ENCODE results near the gene OR14J1.
"Not testable (repeated sequence)": the region's sequence is repeated elsewhere in the genome, so short reads cannot be mapped to it uniquely, and the experiment has no call there.

Gene OR14J1, protein sequence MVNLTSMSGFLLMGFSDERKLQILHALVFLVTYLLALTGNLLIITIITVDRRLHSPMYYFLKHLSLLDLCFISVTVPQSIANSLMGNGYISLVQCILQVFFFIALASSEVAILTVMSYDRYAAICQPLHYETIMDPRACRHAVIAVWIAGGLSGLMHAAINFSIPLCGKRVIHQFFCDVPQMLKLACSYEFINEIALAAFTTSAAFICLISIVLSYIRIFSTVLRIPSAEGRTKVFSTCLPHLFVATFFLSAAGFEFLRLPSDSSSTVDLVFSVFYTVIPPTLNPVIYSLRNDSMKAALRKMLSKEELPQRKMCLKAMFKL

DNA sequence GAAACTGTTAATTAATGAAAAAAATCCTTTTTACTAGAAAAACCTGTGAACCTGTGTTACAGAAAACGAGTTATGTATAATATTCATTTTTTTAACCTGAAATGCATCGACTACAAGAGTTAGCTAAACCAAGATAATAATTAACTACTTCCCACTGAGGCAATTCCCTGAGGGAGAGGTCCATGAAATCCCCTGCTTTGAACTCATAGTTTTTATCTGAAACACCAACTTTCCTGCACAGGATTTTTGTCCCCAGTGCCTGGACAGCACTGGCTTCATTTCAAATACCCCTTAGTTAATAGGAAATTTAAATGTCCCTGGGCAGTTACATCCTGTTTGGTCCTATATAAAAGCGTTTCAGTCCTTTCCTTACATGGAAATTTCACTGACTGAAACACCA is at the start of gene OR14J1:
TSS of gene OR14J1 (plus strand) at position 386 of the 400 bp plus-strand sequence. CDS start 4,989 bp downstream, outside the sequence.
- no peak for DNase-seq (ENCODE audit: low spot score)

DNA sequence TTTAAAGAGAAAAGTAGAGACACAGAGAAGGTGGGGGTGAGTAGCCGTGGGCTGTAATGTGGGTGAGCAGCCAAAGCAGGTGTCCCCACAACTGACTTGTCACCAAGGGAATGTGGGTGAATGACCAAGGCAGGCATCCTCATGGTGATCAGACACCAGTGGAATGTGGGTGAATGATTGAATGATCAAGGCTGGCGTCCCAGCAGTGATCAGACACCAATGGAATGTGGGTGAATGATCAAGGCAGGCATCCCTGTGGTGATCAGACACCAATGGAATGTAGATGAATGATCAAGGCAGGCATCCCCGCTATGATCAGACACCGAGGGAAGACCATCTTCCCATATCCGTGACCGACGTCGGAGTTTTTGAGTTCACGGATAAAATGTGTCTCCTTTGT is 49.8 kb upstream of the OR14J1 start:
- no peak for DNase-seq (ENCODE audit: low spot score)

- no peak for DNase-seq (ENCODE audit: low spot score)
Observed at GRCh38 chr6:29255530-29255929, 46.0 kb upstream of the OR14J1 start.

DNA sequence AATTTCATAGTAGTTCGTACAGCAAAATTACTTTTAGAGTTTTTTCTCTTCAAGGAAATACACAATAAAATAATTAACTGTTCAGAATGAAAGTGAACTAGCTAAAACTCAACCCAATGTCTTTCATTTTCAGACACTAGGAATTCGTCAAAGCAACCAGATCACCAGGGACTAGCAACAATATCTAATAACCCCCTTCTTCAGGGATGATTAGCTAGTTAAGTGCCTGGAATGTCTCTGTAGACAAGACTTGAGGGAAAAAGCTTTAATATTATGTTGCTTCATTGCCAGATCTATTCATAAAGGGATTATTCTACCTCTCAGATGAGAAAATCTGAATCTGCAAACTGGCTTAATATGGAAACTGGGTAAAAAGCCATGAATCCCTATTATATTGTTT is 41.8 kb upstream of the OR14J1 start:
- no peak for DNase-seq (ENCODE audit: low spot score)

DNA sequence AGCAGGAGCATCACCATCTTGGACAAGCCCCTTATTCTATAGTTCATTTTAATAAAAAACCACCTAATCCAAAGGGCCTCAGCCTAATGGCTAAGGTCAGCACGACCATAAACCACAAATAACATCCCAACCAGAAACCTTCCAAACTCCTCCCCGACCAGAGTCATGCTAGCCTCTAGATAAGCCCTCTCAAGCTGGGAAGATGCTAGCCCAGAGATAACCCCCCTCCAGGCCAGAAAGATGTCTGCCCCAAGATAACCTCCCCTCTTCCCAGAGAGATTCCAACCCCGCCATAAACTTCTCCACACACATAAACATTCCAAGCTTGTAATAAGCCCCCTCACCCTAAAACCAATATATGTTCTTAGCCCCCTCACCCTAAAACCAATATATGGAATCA is 38.5 kb upstream of the OR14J1 start:
- DNase-seq (ENCODE audit: low spot score) = no peak

- DNase-seq (ENCODE audit: low spot score) = no peak
Observed at GRCh38 chr6:29294499-29294914, 7.0 kb upstream of the OR14J1 start.

DNA sequence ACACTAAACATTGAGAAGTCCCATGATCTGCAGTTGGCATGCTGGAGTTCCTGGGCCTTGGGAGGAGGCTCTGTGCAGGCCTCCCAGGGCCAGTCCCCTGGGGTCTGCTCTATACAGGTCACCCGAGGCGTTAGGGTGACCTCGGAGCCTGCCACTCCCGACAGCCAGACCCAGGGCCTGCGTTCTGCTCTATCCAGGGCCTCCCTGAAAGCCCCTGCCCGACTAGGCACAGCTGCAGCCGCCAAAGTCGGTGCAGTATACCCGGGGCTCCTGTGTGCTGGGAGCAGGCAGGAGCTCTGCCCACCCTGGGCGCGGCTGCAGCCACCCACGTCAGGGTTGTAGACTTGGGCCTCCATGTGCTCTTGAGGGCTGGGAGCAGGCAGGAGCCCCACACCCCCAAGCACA is 6.3 kb upstream of the OR14J1 start:
- DNase-seq (ENCODE audit: low spot score) = no peak

- no peak for DNase-seq (ENCODE audit: low spot score)
Observed at GRCh38 chr6:29295623-29296022, 5.9 kb upstream of the OR14J1 start.

GRCh38 chr6:29319931-29320330 is 18.4 kb downstream of the OR14J1 start:
- DNase-seq (ENCODE audit: low spot score) = no peak

DNA sequence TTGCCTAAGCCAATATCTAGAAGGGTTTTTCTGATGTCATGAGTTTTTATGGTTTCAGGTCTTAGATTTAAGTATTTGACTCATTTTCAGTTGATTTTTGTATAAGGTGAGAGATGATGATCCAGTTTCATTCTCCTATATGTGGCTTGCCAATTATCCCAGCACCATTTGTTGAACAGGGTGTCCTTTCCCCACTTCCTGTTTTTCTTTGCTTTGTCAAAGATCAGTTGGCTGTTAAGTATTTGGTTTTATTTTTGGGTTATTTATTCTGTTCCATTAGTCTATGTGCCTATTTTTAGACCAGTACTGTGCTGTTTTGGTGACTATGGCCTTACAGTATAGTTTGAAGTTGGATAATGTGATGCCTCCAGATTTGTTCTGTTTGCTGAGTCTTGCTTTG is 21.8 kb downstream of the OR14J1 start:
- not testable (repeated sequence) for DNase-seq (ENCODE audit: low spot score)

DNA sequence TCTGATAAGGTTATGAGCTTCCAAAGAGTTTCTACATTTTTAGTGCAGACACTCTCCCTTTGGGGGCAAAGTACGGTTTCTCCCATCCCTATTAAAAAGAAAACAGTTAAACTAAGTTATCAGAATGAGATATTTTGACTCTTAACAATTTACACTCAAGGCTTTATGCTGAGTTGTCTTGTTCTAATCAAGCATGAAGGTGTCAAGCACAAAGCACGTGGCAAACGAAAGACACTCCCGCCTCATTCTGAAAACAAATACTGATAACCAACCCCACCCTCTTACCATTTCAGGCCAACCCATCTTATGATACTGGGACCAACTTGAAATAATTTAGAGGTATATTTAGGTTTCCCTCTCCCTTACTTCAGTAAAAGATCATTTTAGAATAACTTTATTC is 24.3 kb downstream of the OR14J1 start:
- DNase-seq (ENCODE audit: low spot score) = no peak

DNA sequence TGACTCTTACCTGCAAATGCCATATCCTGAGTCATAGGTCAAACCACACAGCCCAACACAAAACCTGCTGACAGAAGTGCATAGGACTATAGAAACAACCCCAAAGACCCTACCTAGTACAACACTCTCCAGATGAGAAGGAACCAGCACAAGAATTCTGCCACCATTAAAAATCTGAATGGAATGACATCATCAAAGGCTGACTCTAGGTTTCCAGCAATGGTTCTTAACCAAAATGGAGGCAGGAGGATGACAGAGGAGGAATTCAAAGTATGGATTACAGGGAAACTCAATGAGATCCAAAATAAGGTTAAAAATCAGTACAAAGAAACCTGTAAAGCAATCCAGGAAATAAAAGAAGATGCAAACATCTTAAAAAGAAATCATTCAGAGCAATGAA is 31.2 kb downstream of the OR14J1 start:
- DNase-seq (ENCODE audit: low spot score) = no peak

DNA sequence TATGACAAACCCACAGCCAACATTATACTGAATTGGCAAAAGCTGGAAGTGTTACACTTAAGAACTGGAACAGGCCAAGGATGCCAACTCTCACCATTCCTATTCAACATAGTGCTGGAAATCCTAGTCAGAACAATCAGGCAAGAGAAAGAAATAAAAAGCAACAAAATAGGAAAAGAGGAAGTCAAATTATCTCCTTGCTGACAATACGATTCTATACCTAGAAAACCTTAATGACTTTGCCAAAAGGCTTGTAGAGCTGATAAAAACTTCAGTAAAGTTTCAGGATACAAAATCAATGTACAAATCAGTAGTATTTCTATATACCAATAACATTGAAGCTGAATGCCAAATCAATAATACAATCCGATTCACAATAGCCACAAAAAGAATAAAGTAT is 34.8 kb downstream of the OR14J1 start:
- no peak for DNase-seq (ENCODE audit: low spot score)

DNA sequence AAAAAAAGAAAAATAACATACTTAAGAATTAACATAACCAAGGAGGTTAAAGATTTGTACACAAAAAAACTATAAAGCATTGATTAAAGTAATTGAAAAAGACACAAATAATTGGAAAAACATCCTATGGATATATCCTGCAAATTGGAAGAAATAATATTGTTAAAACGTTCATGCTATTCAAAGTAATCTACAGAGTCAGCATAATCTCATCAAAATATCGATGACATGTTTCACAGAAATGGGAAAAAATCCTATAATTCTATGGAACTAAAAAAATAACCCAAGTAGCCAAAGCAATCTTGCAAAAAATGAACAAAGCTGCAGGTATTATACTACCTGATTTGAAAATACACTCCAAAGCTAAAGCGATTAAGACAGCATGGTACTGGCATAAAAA is 43.9 kb downstream of the OR14J1 start:
- no peak for DNase-seq (ENCODE audit: low spot score)

DNA sequence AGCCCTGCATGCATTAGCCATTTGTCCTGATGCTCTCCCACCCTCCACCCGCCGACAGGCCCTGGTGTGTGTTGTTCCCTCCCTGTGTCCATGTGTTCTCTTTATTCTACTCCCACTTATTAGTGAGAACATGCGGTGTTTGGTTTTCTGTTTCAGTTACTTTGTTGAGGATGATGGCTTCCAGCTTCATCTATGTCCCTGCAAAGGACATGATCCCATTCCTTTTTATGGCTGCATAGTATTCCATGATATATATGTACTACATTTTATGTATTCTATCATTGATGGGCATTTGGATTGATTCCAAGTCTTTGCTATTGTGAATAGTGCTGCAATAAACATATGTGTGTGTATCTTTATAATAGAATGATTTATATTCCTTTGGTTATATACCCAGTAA is 47.8 kb downstream of the OR14J1 start:
- not testable (repeated sequence) for DNase-seq (ENCODE audit: low spot score)

GRCh38 chr6:29354980-29355379 is 53.5 kb downstream of the OR14J1 start:
- no peak for DNase-seq (ENCODE audit: low spot score)

DNA sequence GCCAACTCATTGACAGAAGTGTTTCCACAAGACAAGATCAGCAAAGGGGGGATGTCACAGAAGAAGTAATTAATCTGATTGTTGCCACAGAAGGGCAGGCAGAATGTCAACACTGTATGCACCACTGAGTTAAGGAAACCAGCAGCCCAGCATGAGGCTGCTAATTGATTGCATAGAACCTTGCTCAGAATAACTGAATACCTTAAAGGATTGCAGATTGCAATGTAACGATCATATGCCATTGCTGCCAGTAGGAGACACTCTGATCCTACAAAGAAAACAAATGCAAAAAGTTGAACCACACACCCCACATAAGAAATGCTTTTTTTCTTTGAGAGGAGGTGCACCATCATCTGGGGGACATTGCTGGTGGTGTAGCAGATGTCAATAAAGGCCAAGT is 54.1 kb downstream of the OR14J1 start:
- no peak for DNase-seq (ENCODE audit: low spot score)
